NT2/D1 (cell line): ENCODE data around the gene MACF1.

Experiments used
- SUZ12 ChIP-seq: IDR thresholded peaks from 2 replicates; pipeline ENCODE4 v1.6.1; 2011; ENCODE audit not compliant: insufficient read length, insufficient read depth; ENCODE audit errors: extremely low read depth
- ZNF274 ChIP-seq: IDR thresholded peaks from 2 replicates; pipeline ENCODE4 v1.6.1; 2011; ENCODE audit warnings: mild to moderate bottlenecking, low read depth, low read length

GRCh38 chr1:39393645-39394044 is 189.2 kb downstream of the MACF1 start:
- TF ChIP-seq ZNF274 (no peak), SUZ12 (no peak)
